Measurements from ENCODE around the gene CDK10.
"Not testable (repeated sequence)": the region's sequence is repeated elsewhere in the genome, so short reads cannot be mapped to it uniquely, and the experiment has no call there.

Gene CDK10

DNA sequence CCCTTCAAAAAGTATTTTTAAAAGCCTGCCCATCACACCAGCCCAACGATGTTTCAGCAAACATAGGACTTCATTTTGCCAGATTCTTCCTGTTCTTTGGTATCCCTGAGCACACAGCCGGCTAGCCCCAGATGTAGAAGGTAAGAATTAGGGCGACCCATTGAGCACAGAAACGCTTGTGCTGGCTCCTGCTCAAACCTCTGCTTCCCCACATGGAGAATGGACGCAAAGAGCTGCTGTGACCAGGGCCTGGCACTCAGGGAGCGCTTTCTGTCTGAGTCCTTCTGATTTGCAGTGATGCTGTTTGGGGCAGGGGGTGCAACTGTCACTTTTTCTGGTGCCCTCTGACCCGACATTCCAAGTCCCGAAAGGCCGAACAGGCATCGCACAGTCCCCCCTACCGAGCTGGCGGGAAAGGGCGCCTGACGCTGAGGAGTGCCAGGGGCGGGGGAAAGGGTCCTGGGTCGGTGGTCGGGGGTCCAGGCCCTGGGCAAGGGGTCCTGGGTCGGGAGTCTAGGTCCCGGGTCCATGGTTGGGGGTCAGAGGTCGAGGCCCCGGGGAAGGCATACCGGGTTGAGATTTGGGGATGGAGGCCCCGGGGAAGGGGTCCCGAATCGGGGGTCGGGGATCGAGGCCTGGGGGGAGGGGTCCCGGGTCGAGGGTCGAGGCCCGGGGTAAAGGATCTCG, 29.9 kb upstream of the CDK10 start:
- H3K4me3 ChIP-seq (ENCODE audit: low read depth, low read length), result peak overlapping the region; percentile 66
- no peak for TF ChIP-seq CTCF (IDR thresholded peaks at IDR 0.05; ENCODE audit: low read depth, low read length, missing control alignments)

DNA sequence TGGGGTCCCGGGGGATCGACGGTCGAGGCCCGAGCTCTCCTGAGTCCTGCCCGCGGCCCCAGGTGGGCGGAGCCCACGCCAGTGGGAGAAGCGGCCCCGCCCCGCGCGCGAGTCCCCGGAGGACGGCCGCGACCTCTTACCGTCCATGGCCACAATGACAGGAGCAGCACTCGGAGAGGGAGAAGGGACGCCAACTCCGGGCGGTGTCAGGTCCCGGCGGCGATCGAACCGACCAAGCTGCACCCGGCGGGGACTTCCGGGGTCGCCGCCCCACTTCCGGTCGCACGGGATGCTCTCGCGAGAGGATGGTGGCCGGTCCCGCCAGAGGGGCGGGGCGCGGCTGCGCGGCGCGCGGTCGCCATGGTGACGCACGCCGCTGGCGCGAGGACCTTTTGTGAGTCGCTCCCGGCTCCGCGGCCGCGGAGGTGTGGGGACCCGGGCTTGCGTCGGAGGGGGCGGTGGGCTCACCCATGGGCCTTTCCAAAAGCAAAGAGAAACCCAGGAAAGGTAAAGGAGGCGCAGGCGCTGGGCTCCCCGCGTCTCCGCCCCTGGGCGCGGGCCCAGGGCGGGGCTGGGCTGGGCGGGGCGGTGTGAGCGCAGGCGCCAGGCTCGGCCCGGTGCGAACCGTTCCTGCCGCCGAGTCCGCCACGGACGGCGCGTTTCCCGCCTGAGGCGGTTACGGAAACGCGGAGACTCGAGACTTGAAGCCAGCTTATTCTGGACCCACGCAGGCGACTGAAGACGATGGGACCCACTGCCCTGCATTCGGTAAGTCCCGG, 28.9 kb upstream of the CDK10 start, which contains the start of the genes CHMP1A and SPATA33:
TSS of gene CHMP1A (minus strand) at position 267 of the 779 bp plus-strand sequence. CDS start at position 147, 120 bp downstream.
TSS of gene SPATA33 (plus strand) at position 395 of the 779 bp plus-strand sequence. CDS start at position 471, 76 bp downstream.
- peak within 1 kb of the TSS; percentile 66 for H3K4me3 ChIP-seq (ENCODE audit: low read depth, low read length)
- peak; percentile 57 for DNase-seq (ENCODE audit: low read depth)
- no peak for TF ChIP-seq CTCF (IDR thresholded peaks at IDR 0.05; ENCODE audit: low read depth, low read length, missing control alignments)

More for the DNA sequence above, 29.9 kb upstream of the CDK10 start:
- DNase-seq (ENCODE audit: low read depth), result no peak

GRCh38 chr16:89658221-89658879, 28.1 kb upstream of the CDK10 start:
- no peak for TF ChIP-seq CTCF (IDR thresholded peaks at IDR 0.05; ENCODE audit: low read depth, low read length, missing control alignments)
- peak overlapping the region; percentile 66 for H3K4me3 ChIP-seq (ENCODE audit: low read depth, low read length)
- no peak for DNase-seq (ENCODE audit: low read depth)

- DNase-seq (ENCODE audit: low read depth), result no peak
- no peak overlapping the region for H3K4me3 ChIP-seq (ENCODE audit: low read depth, low read length)
- TF ChIP-seq CTCF (IDR thresholded peaks at IDR 0.05; ENCODE audit: low read depth, low read length, missing control alignments), result no peak
These were observed 26.3 kb upstream of the CDK10 start for GRCh38 chr16:89660146-89660545.

DNA sequence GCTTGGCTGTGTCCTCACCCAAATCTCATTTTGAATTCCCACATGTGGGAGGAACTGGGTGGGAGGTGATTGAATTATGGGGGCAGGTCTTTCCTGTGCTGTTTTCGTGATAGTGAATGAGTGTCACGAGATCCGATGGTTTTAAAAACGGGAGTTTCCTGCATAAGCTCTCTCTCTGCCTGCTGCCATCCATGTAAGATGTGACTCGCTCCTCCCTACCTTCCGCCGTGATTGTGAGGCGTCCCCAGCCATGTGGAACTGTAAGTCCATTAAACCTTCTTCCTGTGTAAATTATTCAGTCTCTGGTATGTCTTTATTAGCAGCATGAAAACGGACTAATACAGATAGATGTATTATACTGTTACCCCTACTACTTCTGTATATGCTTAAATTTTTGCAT, 25.3 kb upstream of the CDK10 start:
- no peak for DNase-seq (ENCODE audit: low read depth)
- no peak overlapping the region for H3K4me3 ChIP-seq (ENCODE audit: low read depth, low read length)
- no peak for TF ChIP-seq CTCF (IDR thresholded peaks at IDR 0.05; ENCODE audit: low read depth, low read length, missing control alignments)

GRCh38 chr16:89664238-89664637, 22.3 kb upstream of the CDK10 start:
- DNase-seq (ENCODE audit: low read depth); H3K4me3 ChIP-seq (ENCODE audit: low read depth, low read length): not testable (repeated sequence)

DNA sequence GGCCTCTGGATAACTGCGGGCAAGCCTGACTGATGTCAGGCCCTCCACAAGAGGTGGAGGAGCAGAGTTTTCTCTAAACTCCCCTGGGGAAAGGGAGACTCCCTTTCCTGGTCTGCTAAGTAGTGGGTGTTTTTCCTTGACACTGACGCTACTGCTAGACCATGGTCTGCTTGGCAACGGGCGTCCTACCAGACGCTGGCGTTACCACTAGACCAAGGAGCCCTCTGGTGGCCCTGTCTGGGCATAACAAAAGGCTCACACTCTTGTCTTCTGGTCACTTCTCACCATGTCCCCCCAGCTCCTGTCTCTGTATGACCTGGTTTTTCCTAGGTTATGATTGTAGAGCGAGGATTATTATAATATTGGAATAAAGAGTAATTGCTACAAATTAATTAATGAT, 19.5 kb upstream of the CDK10 start:
- TF ChIP-seq CTCF (IDR thresholded peaks at IDR 0.05; ENCODE audit: low read depth, low read length, missing control alignments), result peak; percentile 36
- not testable (repeated sequence) for H3K4me3 ChIP-seq (ENCODE audit: low read depth, low read length); DNase-seq (ENCODE audit: low read depth)

All from GM12864 (cell line).